ENCODE results near the gene LIN54. TPM values are rescaled to one million over a fixed set of nuclear protein-coding genes. Genes with fewer than 3 reads are reported as not detected.

Gene LIN54
- total and polyA plus RNA-seq, 9 of the 15 experiments (the other 6 are each of a cell fraction or from before 2014, with no cell fraction given) = 2.2 to 22.5 (median 15.8) TPM

DNA sequence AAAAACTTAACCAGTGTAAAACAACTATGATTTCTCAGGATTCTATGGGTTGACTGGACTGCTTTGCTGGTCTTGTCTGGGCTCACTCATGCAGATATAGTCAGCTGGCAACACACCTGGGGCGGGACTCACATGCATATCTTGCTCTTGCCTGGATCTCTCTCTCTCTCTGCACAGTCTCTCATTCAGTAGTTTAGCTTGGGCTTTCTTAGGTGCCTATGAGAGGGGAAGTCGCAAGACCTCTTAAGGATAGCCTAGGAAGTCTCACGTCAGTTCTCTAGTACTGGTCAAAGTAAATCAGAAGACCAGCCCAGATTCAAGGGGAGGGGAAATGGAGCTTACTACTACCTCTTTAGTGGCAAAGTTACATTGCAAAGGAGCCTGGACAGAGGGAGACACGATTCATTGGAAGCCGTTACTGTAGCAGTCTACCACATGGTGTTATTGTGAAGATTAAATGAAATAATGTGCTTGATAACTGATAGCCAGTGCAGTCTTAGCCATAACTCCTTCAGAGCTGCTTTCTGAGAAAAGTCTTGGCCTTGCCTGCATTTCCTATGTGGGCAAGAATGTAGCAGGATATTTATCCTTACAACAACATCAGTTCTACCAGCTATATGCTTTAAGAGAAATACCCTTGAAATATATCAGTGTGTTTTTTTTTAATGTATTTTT lies 26.5 kb upstream of the LIN54 start (continued):
- TF ChIP-seq FOSL1 (tag; conservative IDR thresholded peaks at IDR 0.05) (no peak), DACH1 (IDR thresholded peaks at IDR 0.05; ENCODE audit: partially characterized antibody) (no peak), RBBP5 (IDR thresholded peaks at IDR 0.05; ENCODE audit: borderline replicate concordance, insufficient read depth, low read length, poor library complexity, severe bottlenecking) (peak; percentile 48), FIP1L1 (IDR thresholded peaks at IDR 0.05; ENCODE audit: low read depth, low read length, poor library complexity, severe bottlenecking) (no peak), HLTF (IDR thresholded peaks at IDR 0.05) (no peak), SMAD2 (IDR thresholded peaks at IDR 0.05; ENCODE audit: low read depth, low read length) (no peak), TCFL5 (CRISPR knock-in tag; conservative IDR thresholded peaks at IDR 0.05) (no peak), SPI1 (IDR thresholded peaks at IDR 0.05; ENCODE audit: borderline replicate concordance, low read depth, low read length) (0 out of 2 replicates have a peak, but pooled peaks have one; percentile 45), CREB1 (IDR thresholded peaks at IDR 0.05) (no peak), CREB1 (CRISPR knock-in tag; IDR thresholded peaks at IDR 0.05) (no peak)
- TF ChIP-seq, protein P1, sequence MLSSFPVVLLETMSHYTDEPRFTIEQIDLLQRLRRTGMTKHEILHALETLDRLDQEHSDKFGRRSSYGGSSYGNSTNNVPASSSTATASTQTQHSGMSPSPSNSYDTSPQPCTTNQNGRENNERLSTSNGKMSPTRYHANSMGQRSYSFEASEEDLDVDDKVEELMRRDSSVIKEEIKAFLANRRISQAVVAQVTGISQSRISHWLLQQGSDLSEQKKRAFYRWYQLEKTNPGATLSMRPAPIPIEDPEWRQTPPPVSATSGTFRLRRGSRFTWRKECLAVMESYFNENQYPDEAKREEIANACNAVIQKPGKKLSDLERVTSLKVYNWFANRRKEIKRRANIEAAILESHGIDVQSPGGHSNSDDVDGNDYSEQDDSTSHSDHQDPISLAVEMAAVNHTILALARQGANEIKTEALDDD (IDR thresholded peaks at IDR 0.05) = peak; percentile 85
